GM19467 (cell line): ENCODE measurements around the gene TIMM17B.

ENCODE experiments used
- ATAC-seq: cut with Tn5 transposase; IDR thresholded peaks from one replicate; pipeline ENCODE4 v1.9.1; 2021; ENCODE audit warnings: mild to moderate bottlenecking, moderate library complexity; ENCODE audit not compliant: unreplicated experiment

Gene TIMM17B

GRCh38 chrX:48919360-48919841 lies 21.8 kb upstream of the TIMM17B start:
- ATAC-seq: no peak

- ATAC-seq: peak; percentile 69
Observed at GRCh38 chrX:48918643-48919340, 21.2 kb upstream of the TIMM17B start, which contains the start of gene PIM2. PIM2 (minus strand) TSS chrX:48919024; CDS start chrX:48918834, 190 bp downstream.

DNA sequence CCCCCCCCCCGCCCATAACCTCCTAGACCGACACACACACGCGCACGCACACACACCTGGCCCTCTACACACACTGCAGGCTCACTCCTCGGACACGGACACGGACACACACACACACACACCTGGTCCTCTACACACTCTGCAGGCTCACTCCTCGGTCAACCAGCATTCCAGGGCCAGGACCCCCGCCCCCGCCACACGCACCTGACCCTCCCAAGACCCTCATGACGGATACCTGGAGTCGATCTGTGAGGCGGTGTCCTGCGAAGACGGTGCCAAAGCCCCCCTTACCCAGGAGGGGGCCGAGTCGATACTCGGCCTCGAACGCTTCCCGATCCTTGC lies 20.7 kb upstream of the TIMM17B start:
- no peak for ATAC-seq

- ATAC-seq: peak; percentile 39
Observed at GRCh38 chrX:48917139-48918001, 19.8 kb upstream of the TIMM17B start.

GRCh38 chrX:48914593-48915493 lies 17.3 kb upstream of the TIMM17B start:
- ATAC-seq: no peak

- no peak for ATAC-seq
Observed at GRCh38 chrX:48913605-48914366, 16.2 kb upstream of the TIMM17B start.

GRCh38 chrX:48911412-48912182 lies 14.0 kb upstream of the TIMM17B start, which contains the start of gene SLC35A2:
SLC35A2 (minus strand) TSS chrX:48911646; CDS start chrX:48911636, 10 bp downstream.
- ATAC-seq: peak; percentile 45

DNA sequence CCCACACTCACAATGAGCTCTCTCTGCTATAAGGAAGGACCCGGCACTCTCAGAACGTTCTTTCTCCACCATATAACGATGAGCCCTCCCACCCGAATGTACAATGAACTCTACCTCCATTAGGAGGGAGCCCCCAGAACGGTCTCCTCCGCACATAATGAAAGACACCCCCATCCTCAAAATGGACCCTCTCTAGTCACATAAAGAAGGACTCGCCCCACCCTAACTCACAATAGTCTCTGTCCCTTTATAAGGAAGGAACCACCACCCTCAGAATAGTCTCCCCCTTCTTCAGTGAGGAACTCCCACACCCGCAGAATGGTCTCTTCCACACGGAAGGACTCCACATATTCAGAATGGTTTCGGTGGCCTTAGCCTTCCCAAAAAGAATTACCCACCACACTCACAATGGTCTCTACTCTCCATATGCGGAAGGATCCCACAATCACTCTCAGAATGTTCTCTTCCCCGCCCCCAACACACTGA lies 13.4 kb upstream of the TIMM17B start:
- ATAC-seq: peak; percentile 15

DNA sequence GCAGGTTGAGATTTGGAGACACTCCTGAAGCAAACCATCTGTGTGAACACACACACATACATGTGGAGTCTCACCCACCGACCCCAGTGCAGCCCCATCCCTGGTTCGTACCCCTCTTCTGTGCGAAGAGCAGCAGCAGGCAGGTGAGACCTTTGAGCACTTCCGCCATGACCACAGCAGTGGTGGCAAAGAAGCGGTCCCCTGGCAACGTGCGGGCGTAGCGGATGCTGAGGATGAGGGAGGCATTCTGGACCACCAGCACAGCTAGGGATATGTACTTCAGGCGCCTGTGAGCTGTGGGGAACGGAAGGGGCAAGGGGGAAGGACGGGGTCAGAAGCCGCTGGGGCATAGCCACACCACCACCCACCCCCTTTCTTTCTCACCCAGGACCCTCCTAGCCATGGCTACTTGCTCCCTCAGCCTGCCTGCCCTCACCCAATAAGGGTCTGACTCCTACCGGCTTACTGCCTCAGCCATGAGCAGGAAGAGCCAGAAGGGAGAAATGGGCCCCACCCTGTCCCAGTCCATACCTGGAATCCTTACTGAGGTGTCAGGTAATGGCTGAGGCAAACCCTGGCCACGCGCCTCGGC lies 12.2 kb upstream of the TIMM17B start:
- no peak for ATAC-seq

- ATAC-seq: no peak
Observed at GRCh38 chrX:48908600-48908999, 11.0 kb upstream of the TIMM17B start.

DNA sequence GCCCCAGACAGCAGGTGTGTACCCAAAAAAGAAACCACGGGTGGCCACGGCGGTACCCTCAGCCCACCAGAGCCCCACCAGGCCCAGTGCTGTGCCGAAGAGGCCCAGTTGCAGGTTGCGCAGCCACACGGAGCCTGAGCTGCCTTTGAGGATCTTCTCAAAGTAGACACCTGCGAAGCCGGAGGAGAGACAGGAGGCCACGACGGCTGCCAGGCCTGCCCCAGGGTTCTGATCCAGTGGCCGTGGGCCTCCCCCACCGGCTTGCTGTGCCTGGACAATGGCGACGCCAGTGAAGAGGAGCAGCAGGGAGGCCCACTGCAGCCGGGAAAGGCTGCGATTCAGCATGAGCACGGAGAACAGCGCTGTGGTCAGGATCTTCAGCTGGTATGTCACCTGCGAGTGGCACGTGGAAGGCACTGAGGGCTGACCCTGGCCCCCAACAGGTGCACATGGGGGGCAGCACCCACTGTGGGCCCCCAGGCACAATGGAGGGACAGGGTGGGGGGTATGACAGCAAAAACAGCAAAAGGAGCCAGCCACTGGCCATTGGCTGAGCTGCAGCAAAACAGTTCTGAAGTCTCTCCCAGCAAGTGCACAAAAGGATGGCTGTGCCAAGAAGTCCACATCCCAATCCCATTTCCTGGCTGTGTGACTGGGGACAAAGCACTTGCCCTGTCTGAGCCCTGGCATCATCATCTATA lies 7.7 kb upstream of the TIMM17B start:
- ATAC-seq: no peak

GRCh38 chrX:48904626-48905025 lies 7.1 kb upstream of the TIMM17B start:
- no peak for ATAC-seq

- ATAC-seq: no peak
Observed at GRCh38 chrX:48904180-48904579, 6.6 kb upstream of the TIMM17B start.

GRCh38 chrX:48903290-48903689 lies 5.7 kb upstream of the TIMM17B start:
- no peak for ATAC-seq

- no peak for ATAC-seq
Observed at GRCh38 chrX:48902776-48903175, 5.2 kb upstream of the TIMM17B start.

GRCh38 chrX:48902135-48902534 lies 4.6 kb upstream of the TIMM17B start:
- ATAC-seq: no peak

DNA sequence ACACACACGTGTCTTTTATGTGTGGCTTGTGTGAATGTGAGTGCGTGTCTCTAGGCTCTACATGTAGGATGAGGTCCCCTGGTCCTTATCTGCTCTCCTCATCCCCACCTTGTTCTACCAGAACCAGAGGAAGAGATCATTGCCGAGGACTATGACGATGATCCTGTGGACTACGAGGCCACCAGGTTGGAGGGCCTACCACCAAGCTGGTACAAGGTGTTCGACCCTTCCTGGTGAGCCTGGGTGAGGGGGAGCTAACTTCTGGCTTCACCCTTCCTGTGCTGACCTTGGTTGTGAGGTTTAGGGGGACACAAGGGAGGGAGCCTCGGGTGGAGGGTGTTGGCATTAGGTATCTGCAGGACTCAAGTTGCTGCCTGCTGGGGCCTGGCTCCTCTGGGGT lies 3.5 kb upstream of the TIMM17B start:
- no peak for ATAC-seq

GRCh38 chrX:48899078-48899410 lies 1.5 kb upstream of the TIMM17B start:
- no peak for ATAC-seq
